ENCODE data around the gene MRTFA. TPM values are rescaled to one million over a fixed set of nuclear protein-coding genes. Genes with fewer than 3 reads are reported as not detected.

Gene MRTFA
- total RNA-seq, 6 experiments from 2014 or later, result 9.3 to 20.6 (median 16.3) TPM

DNA sequence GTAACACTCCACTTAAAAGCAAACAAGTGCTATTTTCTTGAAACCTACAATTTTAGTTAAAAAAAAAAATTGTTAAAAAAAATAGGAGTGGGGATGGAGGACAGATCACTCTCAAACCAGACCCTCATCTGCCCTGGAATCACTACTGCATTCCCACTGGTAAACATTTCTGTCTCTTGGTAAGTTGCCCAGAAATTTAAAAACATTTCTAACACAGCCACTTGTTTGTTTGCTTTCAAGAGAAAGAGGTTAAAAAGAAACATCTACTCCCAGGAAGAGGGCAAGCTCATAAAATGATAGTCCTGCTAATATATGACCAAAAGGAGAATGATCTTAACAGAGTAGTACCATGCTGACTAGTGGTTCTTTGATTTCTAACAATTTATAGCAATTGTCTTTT lies 182.8 kb downstream of the MRTFA start:
- no peaks in the 10 kb centered on the region for H3K36me3 ChIP-seq
- TF ChIP-seq POLR2A (IDR thresholded peaks at IDR 0.05), result no peak
- TF ChIP-seq, protein P1, sequence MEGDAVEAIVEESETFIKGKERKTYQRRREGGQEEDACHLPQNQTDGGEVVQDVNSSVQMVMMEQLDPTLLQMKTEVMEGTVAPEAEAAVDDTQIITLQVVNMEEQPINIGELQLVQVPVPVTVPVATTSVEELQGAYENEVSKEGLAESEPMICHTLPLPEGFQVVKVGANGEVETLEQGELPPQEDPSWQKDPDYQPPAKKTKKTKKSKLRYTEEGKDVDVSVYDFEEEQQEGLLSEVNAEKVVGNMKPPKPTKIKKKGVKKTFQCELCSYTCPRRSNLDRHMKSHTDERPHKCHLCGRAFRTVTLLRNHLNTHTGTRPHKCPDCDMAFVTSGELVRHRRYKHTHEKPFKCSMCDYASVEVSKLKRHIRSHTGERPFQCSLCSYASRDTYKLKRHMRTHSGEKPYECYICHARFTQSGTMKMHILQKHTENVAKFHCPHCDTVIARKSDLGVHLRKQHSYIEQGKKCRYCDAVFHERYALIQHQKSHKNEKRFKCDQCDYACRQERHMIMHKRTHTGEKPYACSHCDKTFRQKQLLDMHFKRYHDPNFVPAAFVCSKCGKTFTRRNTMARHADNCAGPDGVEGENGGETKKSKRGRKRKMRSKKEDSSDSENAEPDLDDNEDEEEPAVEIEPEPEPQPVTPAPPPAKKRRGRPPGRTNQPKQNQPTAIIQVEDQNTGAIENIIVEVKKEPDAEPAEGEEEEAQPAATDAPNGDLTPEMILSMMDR (IDR thresholded peaks at IDR 0.05), result no peak
- no peak overlapping the region for H3K4me3 ChIP-seq
- H3K27me3 ChIP-seq, result no peaks in the 10 kb centered on the region
- intact Hi-C loops (cut with DNase I), result no loop called here
- H3K9me3 ChIP-seq, result no peaks in the 10 kb centered on the region
- ATAC-seq (no peak), DNase-seq (no peak)
- H3K27ac ChIP-seq, result no peak overlapping the region
- no peaks in the 10 kb centered on the region for H3K4me1 ChIP-seq

DNA sequence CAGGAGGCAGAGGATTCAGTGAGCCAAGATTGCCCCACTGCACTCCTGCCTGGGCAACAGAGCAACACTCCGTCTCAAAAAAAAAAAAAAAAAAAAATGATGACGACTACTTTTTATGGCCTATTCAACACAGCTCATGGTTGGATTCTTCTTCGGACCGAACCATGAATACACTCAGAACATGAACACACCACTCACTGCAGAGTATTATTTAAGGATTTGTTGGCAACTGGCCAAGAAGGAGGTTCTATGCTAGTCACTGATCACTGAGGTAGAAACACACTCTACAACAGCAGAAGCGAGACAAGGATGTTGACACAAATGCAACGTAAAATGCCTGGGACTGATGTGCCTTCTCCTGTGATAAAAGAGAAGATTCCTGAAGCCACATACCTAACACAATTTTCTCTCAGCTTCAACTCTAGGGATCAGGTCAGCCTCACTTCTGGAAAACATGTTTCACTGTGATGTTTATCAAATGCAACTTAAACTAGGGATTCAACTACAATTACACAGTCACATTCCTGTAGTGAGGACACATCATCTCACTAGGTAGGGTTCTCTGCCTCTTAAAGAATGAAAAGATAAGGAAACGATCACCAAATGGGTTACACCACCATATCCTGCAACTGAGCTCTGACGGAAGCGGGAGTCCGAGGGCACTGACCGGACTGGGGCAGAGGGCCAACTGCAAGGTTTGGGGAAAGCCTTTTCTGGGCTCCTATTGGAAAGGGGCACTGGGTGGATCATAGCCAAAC lies 183.6 kb downstream of the MRTFA start:
- WGBS (ENCODE audit: insufficient coverage, low coverage, low lambda C conversion rate, missing lambda C conversion rate), result 70% methylated on average over 8 of the region's 11 CpGs
- intact Hi-C loops (cut with DNase I), result no loop called here
- ATAC-seq (peak; percentile 29 to 53 (median 34)), DNase-seq (no peak)
- TF ChIP-seq POLR2A (IDR thresholded peaks at IDR 0.05), result no peak
- TF ChIP-seq, protein P1 (IDR thresholded peaks at IDR 0.05), result no peak
- Histone ChIP-seq H3K27ac (no peak overlapping the region), H3K36me3 (no peaks in the 10 kb centered on the region), H3K9me3 (no peaks in the 10 kb centered on the region), H3K27me3 (no peaks in the 10 kb centered on the region), H3K4me1 (no peaks in the 10 kb centered on the region), H3K4me3 (no peak overlapping the region)

DNA sequence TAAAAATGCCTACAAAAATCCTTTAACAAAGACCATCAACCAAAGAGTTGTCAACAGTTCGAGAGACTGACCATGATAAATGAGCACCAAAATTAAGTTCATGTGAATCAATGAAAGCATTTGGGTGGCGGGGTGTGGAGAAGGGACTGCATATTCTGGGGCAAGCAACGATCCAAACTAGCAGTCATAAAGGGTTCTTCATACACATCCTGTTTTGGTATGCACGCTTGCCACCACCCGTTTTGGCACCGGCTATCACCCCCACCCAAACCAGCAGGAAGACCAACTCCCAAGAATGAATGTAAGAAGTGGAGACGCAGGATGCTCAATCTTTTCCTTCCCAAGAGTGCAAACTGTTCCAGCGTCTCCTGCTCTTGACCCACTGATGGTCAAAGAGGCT lies 185.3 kb downstream of the MRTFA start:
- Histone ChIP-seq H3K36me3 (no peaks in the 10 kb centered on the region), H3K4me3 (no peak overlapping the region), H3K27ac (no peak overlapping the region), H3K9me3 (no peaks in the 10 kb centered on the region), H3K4me1 (no peaks in the 10 kb centered on the region), H3K27me3 (no peaks in the 10 kb centered on the region)
- 63% methylated on average over 8 of the region's 8 CpGs for WGBS (ENCODE audit: insufficient coverage, low coverage, low lambda C conversion rate, missing lambda C conversion rate)
- no peak for TF ChIP-seq POLR2A (IDR thresholded peaks at IDR 0.05)
- intact Hi-C loops (cut with DNase I), result no loop called here
- ATAC-seq (no peak), DNase-seq (no peak)

DNA sequence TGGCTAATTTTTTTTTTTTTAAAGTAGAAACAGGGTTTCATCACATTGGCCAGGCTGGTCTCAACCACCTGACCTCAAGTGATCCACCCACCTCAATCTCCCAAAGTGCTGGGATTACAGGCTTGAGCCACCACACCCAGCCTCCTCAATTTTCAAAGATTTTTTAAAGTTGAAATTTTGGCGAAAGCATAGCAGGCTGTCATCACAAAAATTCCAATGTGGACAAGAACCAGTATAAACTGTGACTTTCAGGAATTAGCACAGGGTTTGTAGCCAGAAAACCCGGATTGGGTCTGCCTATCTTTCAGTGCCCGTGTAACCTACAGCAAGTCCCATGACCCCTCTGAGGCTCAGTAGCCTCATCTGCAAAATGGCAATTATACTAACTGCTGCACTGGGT lies 185.9 kb downstream of the MRTFA start:
- WGBS (ENCODE audit: insufficient coverage, low coverage, low lambda C conversion rate, missing lambda C conversion rate), result 82% methylated on average over 3 of the region's 3 CpGs
- intact Hi-C loops (cut with DNase I), result no loop called here
- TF ChIP-seq, protein P1 (IDR thresholded peaks at IDR 0.05), result no peak
- TF ChIP-seq POLR2A (IDR thresholded peaks at IDR 0.05), result no peak
- peaks cover 0 to under 1% (median 0%) of the 10 kb centered on the region in 4 donors for H3K4me1 ChIP-seq
- DNase-seq (no peak), ATAC-seq (no peak)
- no peaks in the 10 kb centered on the region for H3K9me3 ChIP-seq
- no peak overlapping the region for H3K4me3 ChIP-seq
- no peaks in the 10 kb centered on the region for H3K27me3 ChIP-seq
- no peak overlapping the region for H3K27ac ChIP-seq
- H3K36me3 ChIP-seq, result no peaks in the 10 kb centered on the region

DNA sequence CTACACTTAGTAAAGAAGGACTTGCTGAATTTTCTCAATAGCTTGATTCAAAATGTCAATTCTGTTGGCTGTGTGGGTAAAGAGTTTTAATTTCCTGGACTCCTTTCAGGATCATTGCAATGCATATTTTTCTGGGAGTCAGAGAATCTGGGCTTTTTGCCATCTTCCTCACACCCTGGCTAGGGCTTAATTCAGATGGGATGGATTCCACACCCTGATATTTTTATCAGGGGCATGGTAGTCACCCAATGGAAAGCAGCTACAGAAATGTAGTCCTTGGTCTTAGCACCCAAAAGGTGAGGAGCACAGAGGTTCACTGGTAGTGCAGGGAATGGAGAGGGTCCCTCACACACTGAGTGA lies 186.9 kb downstream of the MRTFA start:
- Histone ChIP-seq H3K36me3 (no peaks in the 10 kb centered on the region), H3K27me3 (no peaks in the 10 kb centered on the region), H3K4me3 (no peak overlapping the region), H3K27ac (no peak overlapping the region), H3K4me1 (peaks cover 0 to 1% (median 0%) of the 10 kb centered on the region in 4 donors), H3K9me3 (no peaks in the 10 kb centered on the region)
- TF ChIP-seq, protein P1 (IDR thresholded peaks at IDR 0.05), result no peak
- TF ChIP-seq POLR2A (IDR thresholded peaks at IDR 0.05), result no peak
- ATAC-seq, result no peak
- no peak for DNase-seq
- intact Hi-C loops (cut with DNase I), result no loop called here

Data from right lobe of liver (tissue), 6 donors.